22Rv1 (cell line): ENCODE results near the gene PUS10.

ENCODE experiments used
- ZFX ChIP-seq: fragments of 450-650 bp; IDR thresholded peaks from 2 replicates; pipeline ENCODE4 v1.6.1; 2017; ENCODE audit warnings: antibody characterized with exemption, borderline replicate concordance
- TF ChIP-seq, protein P1 (sequence below): fragments of 450-650 bp; IDR thresholded peaks from 2 replicates; pipeline ENCODE4 v1.5.1; 2017; ENCODE audit warnings: mild to moderate bottlenecking

DNA sequence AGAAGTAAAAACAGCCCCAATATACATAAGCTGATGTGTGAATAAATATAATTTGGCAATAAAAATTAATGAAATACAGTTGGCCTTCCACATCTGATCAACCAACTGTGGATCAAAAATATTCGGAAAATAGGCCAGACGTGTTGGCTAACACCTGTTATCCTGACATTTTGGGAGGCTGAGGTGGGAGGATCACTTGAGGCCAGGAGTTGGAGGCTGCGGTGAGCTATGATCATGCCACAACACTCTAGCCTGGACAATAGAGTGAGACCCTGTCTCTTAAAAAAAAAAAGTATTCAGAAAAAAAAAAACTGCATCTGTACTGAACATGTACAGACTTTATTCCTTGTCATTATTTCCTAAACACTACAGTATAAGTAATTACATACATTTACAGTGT lies 11.5 kb upstream of the PUS10 start:
- TF ChIP-seq, protein P1, sequence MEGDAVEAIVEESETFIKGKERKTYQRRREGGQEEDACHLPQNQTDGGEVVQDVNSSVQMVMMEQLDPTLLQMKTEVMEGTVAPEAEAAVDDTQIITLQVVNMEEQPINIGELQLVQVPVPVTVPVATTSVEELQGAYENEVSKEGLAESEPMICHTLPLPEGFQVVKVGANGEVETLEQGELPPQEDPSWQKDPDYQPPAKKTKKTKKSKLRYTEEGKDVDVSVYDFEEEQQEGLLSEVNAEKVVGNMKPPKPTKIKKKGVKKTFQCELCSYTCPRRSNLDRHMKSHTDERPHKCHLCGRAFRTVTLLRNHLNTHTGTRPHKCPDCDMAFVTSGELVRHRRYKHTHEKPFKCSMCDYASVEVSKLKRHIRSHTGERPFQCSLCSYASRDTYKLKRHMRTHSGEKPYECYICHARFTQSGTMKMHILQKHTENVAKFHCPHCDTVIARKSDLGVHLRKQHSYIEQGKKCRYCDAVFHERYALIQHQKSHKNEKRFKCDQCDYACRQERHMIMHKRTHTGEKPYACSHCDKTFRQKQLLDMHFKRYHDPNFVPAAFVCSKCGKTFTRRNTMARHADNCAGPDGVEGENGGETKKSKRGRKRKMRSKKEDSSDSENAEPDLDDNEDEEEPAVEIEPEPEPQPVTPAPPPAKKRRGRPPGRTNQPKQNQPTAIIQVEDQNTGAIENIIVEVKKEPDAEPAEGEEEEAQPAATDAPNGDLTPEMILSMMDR, result no peak
- TF ChIP-seq ZFX, result no peak
